ENCODE data around the gene PPL. TPM values are rescaled to one million over a fixed set of nuclear protein-coding genes. Genes with fewer than 3 reads are reported as not detected.

Gene PPL
- total and polyA plus RNA-seq, 8 donors, result 10.4 to 27.2 (median 14.6) TPM

- WGBS, 2 donors, result 95 to 100% methylated on average over 1 of the region's 1 CpG
- ATAC-seq, result no peak
Observed at GRCh38 chr16:4833584-4833983, 103.4 kb downstream of the PPL start.

GRCh38 chr16:4832698-4833343 lies 104.1 kb downstream of the PPL start:
- 74 to 77% methylated on average over 6 of the region's 6 CpGs for WGBS, 2 donors
- no peak for ATAC-seq
- H3K36me3 ChIP-seq, result peaks cover 0 to 51% (median 26%) of the 10 kb centered on the region in 3 donors

More at GRCh38 chr16:4833584-4833983, 103.4 kb downstream of the PPL start:
- H3K36me3 ChIP-seq, result peaks cover 0 to 49% (median 26%) of the 10 kb centered on the region in 3 donors
- H3K4me3 ChIP-seq, result no peak overlapping the region
- no peak for FAIRE-seq
- DNase-seq, result no peak
- TF ChIP-seq CTCF (IDR thresholded peaks at IDR 0.05), result no peak
- intact Hi-C loops (cut with DNase I), result no loop called here
- H3K27me3 ChIP-seq, result no peaks in the 10 kb centered on the region
- no peak overlapping the region for H3K27ac ChIP-seq
- no peaks in the 10 kb centered on the region for H3K4me1 ChIP-seq
- H3K9me3 ChIP-seq, result no peaks in the 10 kb centered on the region

More at GRCh38 chr16:4832698-4833343, 104.1 kb downstream of the PPL start:
- no peaks in the 10 kb centered on the region for H3K9me3 ChIP-seq
- no peaks in the 10 kb centered on the region for H3K27me3 ChIP-seq
- H3K27ac ChIP-seq, result no peak overlapping the region
- no peak overlapping the region for H3K4me3 ChIP-seq
- no peak for TF ChIP-seq CTCF (IDR thresholded peaks at IDR 0.05)
- intact Hi-C loops (cut with DNase I), result no loop called here
- no peaks in the 10 kb centered on the region for H3K4me1 ChIP-seq
- FAIRE-seq, result no peak
- DNase-seq, result no peak

Other genes starting within 250 kb of the PPL start
- 10 to 100 TPM in 5 of 6 donors, 1 to 10 TPM in 1; 7.0 to 16.5 (median 12.8) TPM for gene NUDT16L1, start 243.6 kb downstream of the PPL start, total RNA-seq
- 10 to 100 TPM; 17.3 to 32.3 TPM for gene NUDT16L1, start 243.6 kb downstream of the PPL start, polyA plus RNA-seq
- gene ANKS3, start 202.9 kb downstream of the PPL start, total RNA-seq, result 10 to 100 TPM in 5 of 6 donors, 1 to 10 TPM in 1; 8.7 to 20.4 (median 11.7) TPM
- gene ANKS3, start 202.9 kb downstream of the PPL start, polyA plus RNA-seq, result 10 to 100 TPM; 56.8 to 69.1 TPM
- gene DNAAF8, start 202.6 kb downstream of the PPL start, total RNA-seq, result 1 to 10 TPM in 1 of 6 donors, under 1 TPM in 5; 0.23 to 1.0 (median 0.58) TPM
- gene DNAAF8, start 202.6 kb downstream of the PPL start, polyA plus RNA-seq, result 1 to 10 TPM in 1 of 2 donors, under 1 TPM in 1; 0.52 to 1.0 TPM
- gene ZNF500, start 170.0 kb downstream of the PPL start, total RNA-seq, result 10 to 100 TPM in 1 of 6 donors, 1 to 10 TPM in 5; 5.5 to 10.0 (median 7.2) TPM
- gene ZNF500, start 170.0 kb downstream of the PPL start, polyA plus RNA-seq, result 10 to 100 TPM in 1 of 2 donors, 1 to 10 TPM in 1; 6.5 to 14.1 TPM
- not detected for gene SEPTIN12, start 148.8 kb downstream of the PPL start, total RNA-seq
- gene SEPTIN12, start 148.8 kb downstream of the PPL start, polyA plus RNA-seq, result 1 to 10 TPM in 1 of 2 donors, not detected in 1; 1.4 TPM
- 10 to 100 TPM; 49.2 to 69.1 (median 63.2) TPM for gene SMIM22, start 141.8 kb downstream of the PPL start, total RNA-seq
- 100 to 1,000 TPM; 176 to 367 TPM for gene SMIM22, start 141.8 kb downstream of the PPL start, polyA plus RNA-seq
- 10 to 100 TPM; 12.3 to 18.3 (median 13.0) TPM for gene ROGDI, start 134.5 kb downstream of the PPL start, total RNA-seq
- 10 to 100 TPM; 55.0 to 63.0 TPM for gene ROGDI, start 134.5 kb downstream of the PPL start, polyA plus RNA-seq
- gene GLYR1, start 89.9 kb downstream of the PPL start, total RNA-seq, result 10 to 100 TPM; 27.2 to 58.6 (median 40.4) TPM
- gene GLYR1, start 89.9 kb downstream of the PPL start, polyA plus RNA-seq, result 10 to 100 TPM; 33.0 to 41.4 TPM
- 10 to 100 TPM; 10.4 to 17.3 (median 12.4) TPM for gene UBN1, start 89.7 kb downstream of the PPL start, total RNA-seq
- 10 to 100 TPM in 1 of 2 donors, 1 to 10 TPM in 1; 8.0 to 10.1 TPM for gene UBN1, start 89.7 kb downstream of the PPL start, polyA plus RNA-seq
- gene SEC14L5, start 21.2 kb upstream of the PPL start, total RNA-seq, result under 1 TPM; 0.22 to 0.79 (median 0.62) TPM
- gene SEC14L5, start 21.2 kb upstream of the PPL start, polyA plus RNA-seq, result under 1 TPM; 0.27 to 0.40 TPM
- gene NAGPA, start 96.8 kb upstream of the PPL start, total RNA-seq, result 1 to 10 TPM; 3.7 to 7.0 (median 6.4) TPM
- 10 to 100 TPM in 1 of 2 donors, 1 to 10 TPM in 1; 8.3 to 10.0 TPM for gene NAGPA, start 96.8 kb upstream of the PPL start, polyA plus RNA-seq
- 1 to 10 TPM in 5 of 6 donors, not detected in 1; 1.1 to 9.1 (median 5.2) TPM for gene C16orf89, start 128.8 kb upstream of the PPL start, total RNA-seq
- 1 to 10 TPM; 1.6 to 1.7 TPM for gene C16orf89, start 128.8 kb upstream of the PPL start, polyA plus RNA-seq
- gene ALG1, start 134.7 kb upstream of the PPL start, total RNA-seq, result 10 to 100 TPM; 13.0 to 23.3 (median 16.9) TPM
- 10 to 100 TPM; 14.1 to 15.3 TPM for gene ALG1, start 134.7 kb upstream of the PPL start, polyA plus RNA-seq
- gene EEF2KMT, start 160.6 kb upstream of the PPL start, total RNA-seq, result 1 to 10 TPM; 2.5 to 8.2 (median 4.9) TPM
- gene EEF2KMT, start 160.6 kb upstream of the PPL start, polyA plus RNA-seq, result 1 to 10 TPM; 4.2 to 4.3 TPM